ENCODE measurements around the gene CDT1.

GRCh38 chr16:88768071-88768783, 35.4 kb upstream of the CDT1 start:
- TF ChIP-seq, protein P1, sequence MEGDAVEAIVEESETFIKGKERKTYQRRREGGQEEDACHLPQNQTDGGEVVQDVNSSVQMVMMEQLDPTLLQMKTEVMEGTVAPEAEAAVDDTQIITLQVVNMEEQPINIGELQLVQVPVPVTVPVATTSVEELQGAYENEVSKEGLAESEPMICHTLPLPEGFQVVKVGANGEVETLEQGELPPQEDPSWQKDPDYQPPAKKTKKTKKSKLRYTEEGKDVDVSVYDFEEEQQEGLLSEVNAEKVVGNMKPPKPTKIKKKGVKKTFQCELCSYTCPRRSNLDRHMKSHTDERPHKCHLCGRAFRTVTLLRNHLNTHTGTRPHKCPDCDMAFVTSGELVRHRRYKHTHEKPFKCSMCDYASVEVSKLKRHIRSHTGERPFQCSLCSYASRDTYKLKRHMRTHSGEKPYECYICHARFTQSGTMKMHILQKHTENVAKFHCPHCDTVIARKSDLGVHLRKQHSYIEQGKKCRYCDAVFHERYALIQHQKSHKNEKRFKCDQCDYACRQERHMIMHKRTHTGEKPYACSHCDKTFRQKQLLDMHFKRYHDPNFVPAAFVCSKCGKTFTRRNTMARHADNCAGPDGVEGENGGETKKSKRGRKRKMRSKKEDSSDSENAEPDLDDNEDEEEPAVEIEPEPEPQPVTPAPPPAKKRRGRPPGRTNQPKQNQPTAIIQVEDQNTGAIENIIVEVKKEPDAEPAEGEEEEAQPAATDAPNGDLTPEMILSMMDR (conservative IDR thresholded peaks at IDR 0.05; ENCODE audit: low read depth in 2 of 2): no peak
- no peak for TF ChIP-seq ZNF114 (CRISPR knock-in tag; IDR thresholded peaks at IDR 0.05)
- no peak for TF ChIP-seq POLR2AphosphoS5 (IDR thresholded peaks at IDR 0.05; ENCODE audit: low read depth)
- TF ChIP-seq EZH2 (IDR thresholded peaks at IDR 0.05; ENCODE audit: low read depth, unreplicated experiment): no peak
- TF ChIP-seq, protein P2, sequence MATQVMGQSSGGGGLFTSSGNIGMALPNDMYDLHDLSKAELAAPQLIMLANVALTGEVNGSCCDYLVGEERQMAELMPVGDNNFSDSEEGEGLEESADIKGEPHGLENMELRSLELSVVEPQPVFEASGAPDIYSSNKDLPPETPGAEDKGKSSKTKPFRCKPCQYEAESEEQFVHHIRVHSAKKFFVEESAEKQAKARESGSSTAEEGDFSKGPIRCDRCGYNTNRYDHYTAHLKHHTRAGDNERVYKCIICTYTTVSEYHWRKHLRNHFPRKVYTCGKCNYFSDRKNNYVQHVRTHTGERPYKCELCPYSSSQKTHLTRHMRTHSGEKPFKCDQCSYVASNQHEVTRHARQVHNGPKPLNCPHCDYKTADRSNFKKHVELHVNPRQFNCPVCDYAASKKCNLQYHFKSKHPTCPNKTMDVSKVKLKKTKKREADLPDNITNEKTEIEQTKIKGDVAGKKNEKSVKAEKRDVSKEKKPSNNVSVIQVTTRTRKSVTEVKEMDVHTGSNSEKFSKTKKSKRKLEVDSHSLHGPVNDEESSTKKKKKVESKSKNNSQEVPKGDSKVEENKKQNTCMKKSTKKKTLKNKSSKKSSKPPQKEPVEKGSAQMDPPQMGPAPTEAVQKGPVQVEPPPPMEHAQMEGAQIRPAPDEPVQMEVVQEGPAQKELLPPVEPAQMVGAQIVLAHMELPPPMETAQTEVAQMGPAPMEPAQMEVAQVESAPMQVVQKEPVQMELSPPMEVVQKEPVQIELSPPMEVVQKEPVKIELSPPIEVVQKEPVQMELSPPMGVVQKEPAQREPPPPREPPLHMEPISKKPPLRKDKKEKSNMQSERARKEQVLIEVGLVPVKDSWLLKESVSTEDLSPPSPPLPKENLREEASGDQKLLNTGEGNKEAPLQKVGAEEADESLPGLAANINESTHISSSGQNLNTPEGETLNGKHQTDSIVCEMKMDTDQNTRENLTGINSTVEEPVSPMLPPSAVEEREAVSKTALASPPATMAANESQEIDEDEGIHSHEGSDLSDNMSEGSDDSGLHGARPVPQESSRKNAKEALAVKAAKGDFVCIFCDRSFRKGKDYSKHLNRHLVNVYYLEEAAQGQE (IDR thresholded peaks at IDR 0.05; ENCODE audit: unreplicated experiment): no peak
- no peak for TF ChIP-seq CREB1 (CRISPR knock-in tag; IDR thresholded peaks at IDR 0.05; ENCODE audit: low read depth)
- no peak for TF ChIP-seq EZH2phosphoT487 (IDR thresholded peaks at IDR 0.05; ENCODE audit: unreplicated experiment)
- no peak for TF ChIP-seq ETS1 (IDR thresholded peaks at IDR 0.05)
- no peak for TF ChIP-seq JUNB (IDR thresholded peaks at IDR 0.05; ENCODE audit: unreplicated experiment)
- TF ChIP-seq ZNF331 (CRISPR knock-in tag; IDR thresholded peaks at IDR 0.05; ENCODE audit: low read depth): no peak
- no peak for TF ChIP-seq NANOG (IDR thresholded peaks at IDR 0.05; ENCODE audit: borderline replicate concordance)
